Stimulated activated CD4-positive, alpha-beta T cell treated with anti-CD3 and anti-CD28 coated beads, Interleukin-12 subunit alpha, Interleukin-12 subunit beta, amount 100 ng/mL, for 48 hours (primary cell): ENCODE data around the gene TTC24.
"Not testable (repeated sequence)": the region's sequence is repeated elsewhere in the genome, so short reads cannot be mapped to it uniquely, and the experiment has no call there.

Experiments used
- DNase-seq, 3 donors: peaks; one replicate each; pipeline ENCODE4 v3.0.0-alpha.2; 2020; ENCODE audit warnings: low read depth in 2 of 3, low spot score in 1 of 3

Gene TTC24

GRCh38 chr1:156579472-156579871 lies at the start of gene TTC24:
Gene TTC24, plus strand, starts transcription at chr1:156579723. Its CDS starts 1,642 bp downstream, at chr1:156581365.
- DNase-seq: no peak

- DNase-seq: no peak
Measured at GRCh38 chr1:156530006-156530405, 49.5 kb upstream of the TTC24 start.

- DNase-seq: no peak
Measured at GRCh38 chr1:156532374-156532773, 47.1 kb upstream of the TTC24 start.

- no peak for DNase-seq
Measured at GRCh38 chr1:156533568-156534220, 45.8 kb upstream of the TTC24 start.

GRCh38 chr1:156534424-156535060 lies 45.0 kb upstream of the TTC24 start:
- no peak for DNase-seq

- no peak for DNase-seq
Measured at GRCh38 chr1:156537027-156537426, 42.5 kb upstream of the TTC24 start.

GRCh38 chr1:156538711-156539440 lies 40.6 kb upstream of the TTC24 start:
- no peak for DNase-seq

GRCh38 chr1:156539818-156540355 lies 39.6 kb upstream of the TTC24 start:
- DNase-seq: no peak

- DNase-seq: no peak
Measured at GRCh38 chr1:156540955-156541354, 38.6 kb upstream of the TTC24 start.

- no peak for DNase-seq
Measured at GRCh38 chr1:156543066-156543465, 36.5 kb upstream of the TTC24 start.

GRCh38 chr1:156544592-156545102 lies 34.9 kb upstream of the TTC24 start:
- DNase-seq: no peak

GRCh38 chr1:156546267-156546666 lies 33.3 kb upstream of the TTC24 start:
- DNase-seq: no peak

- DNase-seq: no peak
Measured at GRCh38 chr1:156547434-156547833, 32.1 kb upstream of the TTC24 start.

- no peak for DNase-seq
Measured at GRCh38 chr1:156547982-156548381, 31.5 kb upstream of the TTC24 start.

- no peak for DNase-seq
Measured at GRCh38 chr1:156549390-156549789, 30.1 kb upstream of the TTC24 start.

GRCh38 chr1:156549831-156550230 lies 29.7 kb upstream of the TTC24 start:
- DNase-seq: no peak

GRCh38 chr1:156550346-156550745 lies 29.2 kb upstream of the TTC24 start:
- no peak for DNase-seq

- no peak for DNase-seq
Measured at GRCh38 chr1:156551066-156551643, 28.4 kb upstream of the TTC24 start.

- no peak for DNase-seq
Measured at GRCh38 chr1:156551869-156552268, 27.7 kb upstream of the TTC24 start.

- no peak for DNase-seq
Measured at GRCh38 chr1:156552518-156552917, 27.0 kb upstream of the TTC24 start.

GRCh38 chr1:156552937-156553336 lies 26.6 kb upstream of the TTC24 start:
- not testable (repeated sequence) for DNase-seq
